Gastroesophageal sphincter (tissue), 4 donors: ENCODE measurements around the gene RNF111. TPM values are rescaled to one million over a fixed set of nuclear protein-coding genes. Genes with fewer than 3 reads are reported as not detected.

Experiments
- ATAC-seq: fragments of 150-250 bp; one replicate; pipeline ENCODE4 v1.9.1; 2016; ENCODE audit warnings: mild to moderate bottlenecking, moderate library complexity
- H3K27ac ChIP-seq, 4 donors: fragments of 200-600 bp; sonication (generic) in 3 of 4; 1 replicate in 3 of 4; 2 replicates in 1 of 4; pipeline ENCODE4 v1.5.1; 2016 to 2019
- H3K27me3 ChIP-seq: fragments of 200-600 bp; sonication (generic); one replicate; pipeline ENCODE4 v1.5.1; 2019
- H3K36me3 ChIP-seq, 2 donors: fragments of 200-600 bp; sonication (generic); one replicate each; pipeline ENCODE4 v1.5.1; 2019; ENCODE audit warnings: control low read depth in 1 of 2
- H3K4me1 ChIP-seq, 3 donors: fragments of 200-600 bp; sonication (generic); 1 replicate in 2 of 3; 2 replicates in 1 of 3; pipeline ENCODE4 v1.5.1; 2016 to 2019; ENCODE audit warnings: control low read depth in 2 of 3
- H3K4me3 ChIP-seq, 2 donors: fragments of 200-600 bp; sonication (generic); one replicate each; pipeline ENCODE4 v1.5.1; 2019; ENCODE audit warnings: mild to moderate bottlenecking in 1 of 2, moderate library complexity in 1 of 2
- H3K9me3 ChIP-seq, 3 donors: fragments of 200-600 bp; sonication (generic); one replicate each; pipeline ENCODE4 v1.5.1; 2017 to 2019; ENCODE audit warnings: control low read depth in 2 of 3
- CTCF ChIP-seq, 4 experiments: fragments of 200-600 bp in 2 of 4; fragments of 450-650 bp in 2 of 4; sonication (generic) in 1 of 4; IDR thresholded peaks; one replicate each; pipeline ENCODE4 v1.5.1; 2017 to 2019; ENCODE audit warnings: antibody characterized with exemption in 4 of 4, mild to moderate bottlenecking in 2 of 4, moderate library complexity in 2 of 4
- EP300 ChIP-seq: sonication (generic); formaldehyde crosslinking; IDR thresholded peaks from one replicate; pipeline ENCODE4 v1.6.1; 2017; ENCODE audit warnings: antibody characterized with exemption, mild to moderate bottlenecking
- POLR2A ChIP-seq, 2 donors: fragments of 450-650 bp; IDR thresholded peaks; one replicate each; pipeline ENCODE4 v1.6.1; 2017; ENCODE audit warnings: antibody characterized with exemption in 2 of 2, mild to moderate bottlenecking in 2 of 2, moderate library complexity in 1 of 2
- POLR2AphosphoS5 ChIP-seq: sonication (generic); formaldehyde crosslinking; IDR thresholded peaks from one replicate; pipeline ENCODE4 v1.6.1; 2017; ENCODE audit warnings: antibody characterized with exemption
- WGBS, 2 donors: methylation state at CpG; one replicate each; pipeline ENCODE4 v1.1.5; 2018; ENCODE audit warnings: low coverage in 1 of 2; 5-methylcytosine and 5-hydroxymethylcytosine counted together
- total RNA-seq, 4 donors: library from RNA; depleted of rRNA; stranded (reverse); fragments of >200 nt; gene quantifications; one replicate each; pipeline ENCODE4 v1.1.0, GENCODE V29; 2016

RNF111 gene
- total RNA-seq, 4 donors from 2014 or later, result 17.5 to 20.4 (median 18.5) TPM

GRCh38 chr15:59005579-59005978 is 18.1 kb downstream of the RNF111 start:
- Histone ChIP-seq H3K27ac (no peak overlapping the region), H3K4me3 (no peak overlapping the region), H3K4me1 (no peaks in the 10 kb centered on the region), H3K9me3 (no peaks in the 10 kb centered on the region), H3K27me3 (no peaks in the 10 kb centered on the region), H3K36me3 (no peaks in the 10 kb centered on the region)
- 84 to 86% methylated on average over 5 of the region's 5 CpGs for WGBS, 2 donors
- no peak for ATAC-seq
- no peak for TF ChIP-seq POLR2AphosphoS5
- TF ChIP-seq CTCF (IDR thresholded peaks at IDR 0.05), result no peak
- TF ChIP-seq EP300, result no peak

- H3K27me3 ChIP-seq, result no peaks in the 10 kb centered on the region
Measured at GRCh38 chr15:59008086-59008485, 20.6 kb downstream of the RNF111 start.

GRCh38 chr15:59011262-59011952 is 23.9 kb downstream of the RNF111 start:
- no peaks in the 10 kb centered on the region for H3K36me3 ChIP-seq
- ATAC-seq, result no peak
- no peak overlapping the region for H3K4me3 ChIP-seq
- TF ChIP-seq CTCF (IDR thresholded peaks at IDR 0.05), result no peak
- TF ChIP-seq POLR2AphosphoS5, result no peak
- TF ChIP-seq POLR2A (IDR thresholded peaks at IDR 0.05), result no peak
- TF ChIP-seq EP300, result no peak
- WGBS, 2 donors, result 70 to 80% methylated on average over 3 of the region's 3 CpGs
- peaks cover 0 to 16% (median 0%) of the 10 kb centered on the region in 3 donors for H3K4me1 ChIP-seq
- H3K27me3 ChIP-seq, result no peaks in the 10 kb centered on the region
- H3K9me3 ChIP-seq, result no peaks in the 10 kb centered on the region
- H3K27ac ChIP-seq, result no peak overlapping the region

More at GRCh38 chr15:59008086-59008485, 20.6 kb downstream of the RNF111 start:
- no peak for ATAC-seq
- Histone ChIP-seq H3K27ac (no peak overlapping the region), H3K4me1 (no peaks in the 10 kb centered on the region), H3K9me3 (no peaks in the 10 kb centered on the region), H3K4me3 (no peak overlapping the region), H3K36me3 (no peaks in the 10 kb centered on the region)
- no peak for TF ChIP-seq CTCF (IDR thresholded peaks at IDR 0.05)
- no peak for TF ChIP-seq EP300
- no peak for TF ChIP-seq POLR2AphosphoS5
- TF ChIP-seq POLR2A (IDR thresholded peaks at IDR 0.05), result no peak
- 83 to 90% methylated on average over 1 to 6 of the region's 6 CpGs for WGBS, 2 donors

- Histone ChIP-seq H3K27me3 (no peaks in the 10 kb centered on the region), H3K4me3 (no peak overlapping the region), H3K9me3 (no peaks in the 10 kb centered on the region), H3K36me3 (no peaks in the 10 kb centered on the region), H3K4me1 (peaks cover 0 to 16% (median 0%) of the 10 kb centered on the region in 3 donors), H3K27ac (no peak overlapping the region)
- WGBS, 2 donors, result 70 to 100% methylated on average over 2 to 3 of the region's 3 CpGs
- no peak for TF ChIP-seq EP300
- no peak for TF ChIP-seq CTCF (IDR thresholded peaks at IDR 0.05)
- TF ChIP-seq POLR2A (IDR thresholded peaks at IDR 0.05), result no peak
- ATAC-seq, result no peak
Measured at GRCh38 chr15:59013246-59013873, 25.9 kb downstream of the RNF111 start.

GRCh38 chr15:59014068-59014467 is 26.6 kb downstream of the RNF111 start:
- whole genome bisulfite sequencing, 2 donors, result 100% methylated on average over 1 of the region's 1 CpG; no CpG with 5 or more reads in 1 of the 2 donors
- H3K27ac ChIP-seq, result no peak overlapping the region
- ATAC-seq, result no peak
- no peak overlapping the region for H3K4me3 ChIP-seq
- no peaks in the 10 kb centered on the region for H3K36me3 ChIP-seq
- TF ChIP-seq EP300, result no peak
- no peak for TF ChIP-seq POLR2AphosphoS5
- TF ChIP-seq CTCF (IDR thresholded peaks at IDR 0.05), result no peak
- no peak for TF ChIP-seq POLR2A (IDR thresholded peaks at IDR 0.05)
- H3K4me1 ChIP-seq, result peaks cover 0 to 16% (median 0%) of the 10 kb centered on the region in 3 donors
- H3K27me3 ChIP-seq, result no peaks in the 10 kb centered on the region
- H3K9me3 ChIP-seq, result no peaks in the 10 kb centered on the region
